Measurements from ENCODE around the gene NUDT6.
"Not testable (repeated sequence)": the region's sequence is repeated elsewhere in the genome, so short reads cannot be mapped to it uniquely, and the experiment has no call there.

The NUDT6 gene

DNA sequence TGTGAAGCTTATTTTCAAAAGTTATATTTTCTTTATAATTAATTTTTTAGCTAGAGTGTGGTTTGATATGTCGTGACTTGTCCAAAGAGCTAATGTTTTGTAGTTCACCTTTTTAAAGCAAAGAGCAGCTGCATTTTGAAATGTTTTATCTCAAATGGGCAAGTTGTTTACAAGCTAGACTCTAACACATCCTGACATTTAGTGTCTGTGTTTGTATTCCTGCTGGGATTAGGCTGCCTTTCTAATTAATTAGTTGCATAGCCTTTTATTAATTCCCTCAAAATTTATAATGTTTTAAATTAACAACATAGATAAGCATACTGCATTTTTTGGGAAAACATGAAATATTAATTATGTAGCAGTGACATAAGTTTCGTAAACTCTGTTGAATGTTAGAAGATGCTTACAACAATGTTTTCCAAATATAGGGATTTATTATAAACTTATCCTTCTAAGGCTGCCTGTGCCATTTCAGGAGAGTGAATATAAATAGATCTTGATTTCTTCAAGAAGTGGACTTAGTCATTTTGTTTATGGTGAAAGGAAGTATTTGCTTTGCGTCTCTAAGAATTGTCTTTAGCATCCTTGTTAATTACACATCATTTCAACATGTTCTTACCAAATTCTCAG is 37.7 kb upstream of the NUDT6 start:
- TF ChIP-seq, protein P1, sequence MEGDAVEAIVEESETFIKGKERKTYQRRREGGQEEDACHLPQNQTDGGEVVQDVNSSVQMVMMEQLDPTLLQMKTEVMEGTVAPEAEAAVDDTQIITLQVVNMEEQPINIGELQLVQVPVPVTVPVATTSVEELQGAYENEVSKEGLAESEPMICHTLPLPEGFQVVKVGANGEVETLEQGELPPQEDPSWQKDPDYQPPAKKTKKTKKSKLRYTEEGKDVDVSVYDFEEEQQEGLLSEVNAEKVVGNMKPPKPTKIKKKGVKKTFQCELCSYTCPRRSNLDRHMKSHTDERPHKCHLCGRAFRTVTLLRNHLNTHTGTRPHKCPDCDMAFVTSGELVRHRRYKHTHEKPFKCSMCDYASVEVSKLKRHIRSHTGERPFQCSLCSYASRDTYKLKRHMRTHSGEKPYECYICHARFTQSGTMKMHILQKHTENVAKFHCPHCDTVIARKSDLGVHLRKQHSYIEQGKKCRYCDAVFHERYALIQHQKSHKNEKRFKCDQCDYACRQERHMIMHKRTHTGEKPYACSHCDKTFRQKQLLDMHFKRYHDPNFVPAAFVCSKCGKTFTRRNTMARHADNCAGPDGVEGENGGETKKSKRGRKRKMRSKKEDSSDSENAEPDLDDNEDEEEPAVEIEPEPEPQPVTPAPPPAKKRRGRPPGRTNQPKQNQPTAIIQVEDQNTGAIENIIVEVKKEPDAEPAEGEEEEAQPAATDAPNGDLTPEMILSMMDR (IDR thresholded peaks at IDR 0.05): no peak
- no peak overlapping the region for H3K27ac ChIP-seq

DNA sequence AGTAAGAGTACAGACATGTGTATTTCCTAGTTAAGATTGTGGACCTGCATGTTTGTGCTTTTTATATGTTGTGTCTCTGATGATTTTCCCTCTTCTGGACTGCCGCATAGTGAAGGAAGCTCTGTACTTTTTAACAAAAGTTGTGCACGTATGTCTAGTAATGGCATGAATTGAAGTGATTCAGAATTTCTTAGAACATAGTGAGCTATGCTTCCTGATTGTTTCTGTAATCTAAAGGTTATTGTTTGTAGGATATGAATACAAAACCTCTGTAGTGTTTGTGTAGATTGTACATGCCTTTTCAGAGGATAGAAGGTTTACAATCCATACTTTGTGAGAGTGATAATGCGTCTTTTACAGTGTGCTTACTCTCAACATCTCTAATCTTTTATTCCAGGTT is 37.0 kb upstream of the NUDT6 start:
- DNase-seq (ENCODE audit: low spot score): no peak
- Histone ChIP-seq H3K4me3 (no peak overlapping the region), H3K27ac (no peak overlapping the region)
- TF ChIP-seq, protein P1 (IDR thresholded peaks at IDR 0.05): no peak

More for the DNA sequence above, 37.7 kb upstream of the NUDT6 start:
- H3K4me3 ChIP-seq: no peak overlapping the region
- no peak for DNase-seq (ENCODE audit: low spot score)

DNA sequence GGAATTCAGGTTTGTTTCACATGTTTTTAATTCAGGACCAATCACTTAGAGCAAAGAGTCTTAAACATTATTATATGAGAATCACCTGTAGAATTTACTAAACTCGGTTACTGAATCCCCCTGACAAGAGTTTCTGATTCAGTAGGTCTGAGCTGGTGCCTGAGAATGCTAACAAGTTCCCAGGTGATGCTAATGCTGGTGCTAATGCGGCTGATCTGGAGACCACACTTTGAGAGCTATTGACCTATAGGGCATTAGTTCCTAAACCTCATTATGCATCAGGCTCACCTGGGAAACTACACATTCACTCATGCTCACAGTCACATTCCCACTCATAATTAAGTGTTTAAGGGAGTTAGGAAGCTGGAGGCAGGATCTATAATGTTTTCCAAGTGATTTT is 36.1 kb upstream of the NUDT6 start:
- TF ChIP-seq, protein P1 (IDR thresholded peaks at IDR 0.05): no peak
- no peak for DNase-seq (ENCODE audit: low spot score)
- Histone ChIP-seq H3K4me3 (no peak overlapping the region), H3K27ac (no peak overlapping the region)

DNA sequence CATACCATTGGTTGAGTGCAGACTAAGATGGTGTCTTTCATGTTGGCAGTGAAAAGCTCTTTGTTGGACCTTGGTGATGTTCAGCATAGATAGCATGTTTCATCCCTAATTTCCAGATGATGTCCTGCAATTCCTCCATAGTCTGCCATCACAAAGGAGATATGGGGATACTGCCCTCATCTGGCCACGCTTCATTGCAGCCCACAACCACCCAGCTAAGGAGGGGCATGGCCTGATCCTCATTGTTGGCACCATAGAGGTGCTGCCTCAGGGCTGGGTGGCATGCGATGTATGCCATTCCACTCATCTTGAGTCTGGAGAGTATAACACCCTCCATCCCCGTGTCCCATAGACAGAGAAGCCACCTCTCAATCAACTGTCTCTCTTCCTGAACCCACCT is 31.5 kb upstream of the NUDT6 start:
- Histone ChIP-seq H3K27ac (no peak overlapping the region), H3K4me3 (no peak overlapping the region)
- DNase-seq (ENCODE audit: low spot score): no peak
- TF ChIP-seq, protein P1 (IDR thresholded peaks at IDR 0.05): no peak

- DNase-seq (ENCODE audit: low spot score): no peak
- TF ChIP-seq, protein P1 (IDR thresholded peaks at IDR 0.05): no peak
These were observed 29.6 kb upstream of the NUDT6 start for GRCh38 chr4:122952028-122952427.

DNA sequence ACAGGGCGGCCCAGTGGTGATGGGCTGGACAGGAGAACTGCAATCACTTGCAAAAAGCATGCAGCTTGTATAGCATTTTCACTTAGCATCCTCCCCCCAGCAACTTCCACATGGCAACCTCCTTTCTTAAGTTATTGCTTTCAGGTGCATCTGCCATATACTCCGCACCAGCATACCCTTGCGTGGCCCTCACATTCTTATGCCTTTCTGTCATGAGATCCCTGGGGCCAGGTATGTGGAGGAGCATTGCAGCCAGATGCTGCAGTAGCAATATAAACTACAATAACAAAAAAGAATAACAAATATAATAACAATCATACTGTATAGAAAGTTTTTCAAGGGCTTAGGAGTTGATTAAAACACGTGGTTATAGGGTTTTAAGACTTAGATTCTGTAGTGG is 26.3 kb upstream of the NUDT6 start:
- TF ChIP-seq, protein P1 (IDR thresholded peaks at IDR 0.05): no peak
- no peak for DNase-seq (ENCODE audit: low spot score)

More at GRCh38 chr4:122952028-122952427, 29.6 kb upstream of the NUDT6 start:
- H3K4me3 ChIP-seq: no peak overlapping the region
- no peak overlapping the region for H3K27ac ChIP-seq

GRCh38 chr4:122946142-122946541 is 23.7 kb upstream of the NUDT6 start:
- Histone ChIP-seq H3K4me3 (no peak overlapping the region), H3K27ac (no peak overlapping the region)
- TF ChIP-seq, protein P1 (IDR thresholded peaks at IDR 0.05): no peak
- no peak for DNase-seq (ENCODE audit: low spot score)

More for the DNA sequence above, 26.3 kb upstream of the NUDT6 start:
- Histone ChIP-seq H3K4me3 (no peak overlapping the region), H3K27ac (no peak overlapping the region)

GRCh38 chr4:122945136-122945535 is 22.7 kb upstream of the NUDT6 start:
- not testable (repeated sequence) for H3K27ac ChIP-seq; H3K4me3 ChIP-seq; DNase-seq (ENCODE audit: low spot score)

Data from coronary artery (tissue), 2 donors.